ENCODE measurements around the gene TRANK1. TPM values are rescaled to one million over a fixed set of nuclear protein-coding genes. Genes with fewer than 3 reads are reported as not detected.

The TRANK1 gene
- total and polyA plus RNA-seq, 4 donors, result 2.9 to 40.0 (median 10.2) TPM

- peaks cover 5 to 13% (median 9%) of the 10 kb centered on the region in 4 donors for H3K4me1 ChIP-seq (ENCODE audit: control insufficient read depth in 4 of 4, insufficient read depth in 4 of 4, low read length in 3 of 4)
- TF ChIP-seq HNF4A (conservative IDR thresholded peaks at IDR 0.05), result no peak
- TF ChIP-seq TAF1 (conservative IDR thresholded peaks at IDR 0.05), result no peak
- no peak for TF ChIP-seq RXRA (IDR thresholded peaks at IDR 0.05)
- no peak for TF ChIP-seq ZBTB33 (IDR thresholded peaks at IDR 0.05)
- TF ChIP-seq FOXA1 (IDR thresholded peaks at IDR 0.05), result no peak
- TF ChIP-seq REST (IDR thresholded peaks at IDR 0.05), result no peak
- no peak for TF ChIP-seq RAD21 (IDR thresholded peaks at IDR 0.05)
- TF ChIP-seq ATF3 (IDR thresholded peaks at IDR 0.05), result no peak
- no peak for TF ChIP-seq SP1 (IDR thresholded peaks at IDR 0.05)
- TF ChIP-seq MAX (IDR thresholded peaks at IDR 0.05), result no peak
- no peak for TF ChIP-seq CTCF (IDR thresholded peaks at IDR 0.05; ENCODE audit: low read depth, low read length, missing input control)
- no peak for TF ChIP-seq FOXA2 (IDR thresholded peaks at IDR 0.05)
- no peak for TF ChIP-seq YY1 (IDR thresholded peaks at IDR 0.05)
- TF ChIP-seq HNF4G (IDR thresholded peaks at IDR 0.05), result no peak
- no peak overlapping the region for H3K27ac ChIP-seq (ENCODE audit: low read depth in 1 of 2, low read length in 2 of 2)
- no peaks in the 10 kb centered on the region for H3K27me3 ChIP-seq (ENCODE audit: control insufficient read depth in 4 of 4, insufficient read depth in 4 of 4, low read length in 3 of 4)
- peak overlapping the region; percentile 33 to 92 (median 75) for H3K4me3 ChIP-seq (ENCODE audit: low read depth in 1 of 3, low read length in 3 of 3)
- no peak for DNase-seq (ENCODE audit: low spot score)
- peaks cover 0 to 2% (median 0%) of the 10 kb centered on the region in 4 donors for H3K9me3 ChIP-seq (ENCODE audit: control insufficient read depth in 4 of 4, low read length in 3 of 4)
- 86% methylated on average over 28 of the region's 28 CpGs for WGBS
- H3K9ac ChIP-seq (ENCODE audit: low read depth in 1 of 2, low read length in 2 of 2), result no peak overlapping the region
- no peaks in the 10 kb centered on the region for H3K36me3 ChIP-seq (ENCODE audit: control insufficient read depth in 4 of 4, insufficient read depth in 3 of 4, low read depth in 1 of 4, low read length in 3 of 4)
Measured at GRCh38 chr3:36945333-36945980, 603 bp upstream of the TRANK1 start.
